D721Med (cell line): ENCODE data around the gene PDE11A.

ENCODE experiments used
- DNase-seq: peaks from one replicate; pipeline ENCODE4 v3.0.0; 2011; ENCODE audit warnings: low spot score; ENCODE audit not compliant: insufficient read length
- FAIRE-seq: peaks from 2 replicates; lab custom pipeline; 2011; peaks lifted over from hg19 to GRCh38; lab: Jason Lieb, UNC
- TF ChIP-seq, protein P1 (sequence below): IDR thresholded peaks from 2 replicates; pipeline ENCODE4 v1.5.1; 2012; ENCODE audit warnings: mild to moderate bottlenecking, control low read depth; ENCODE audit not compliant: insufficient read depth; ENCODE audit errors: missing control alignments

Gene PDE11A

DNA sequence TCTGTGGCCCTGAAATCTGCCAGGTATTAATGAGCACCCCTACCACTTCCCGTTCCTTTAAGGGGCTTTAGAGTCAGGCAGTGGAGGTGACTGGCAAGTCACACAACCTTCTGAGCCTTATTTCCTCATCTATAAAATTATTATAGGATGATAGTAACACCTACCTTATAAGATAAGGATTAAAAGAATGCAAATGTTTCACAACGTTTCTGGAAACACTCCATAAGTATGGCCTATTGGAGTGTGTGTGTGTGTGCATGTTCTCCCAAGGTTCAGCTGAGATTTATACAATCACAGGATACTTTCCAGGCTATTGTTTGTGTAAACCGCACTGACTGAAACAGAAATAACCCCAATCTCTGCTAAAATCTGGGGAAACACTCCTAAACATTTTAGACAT, 176.0 kb downstream of the PDE11A start:
- no peak for DNase-seq
- no peak for FAIRE-seq
- TF ChIP-seq, protein P1, sequence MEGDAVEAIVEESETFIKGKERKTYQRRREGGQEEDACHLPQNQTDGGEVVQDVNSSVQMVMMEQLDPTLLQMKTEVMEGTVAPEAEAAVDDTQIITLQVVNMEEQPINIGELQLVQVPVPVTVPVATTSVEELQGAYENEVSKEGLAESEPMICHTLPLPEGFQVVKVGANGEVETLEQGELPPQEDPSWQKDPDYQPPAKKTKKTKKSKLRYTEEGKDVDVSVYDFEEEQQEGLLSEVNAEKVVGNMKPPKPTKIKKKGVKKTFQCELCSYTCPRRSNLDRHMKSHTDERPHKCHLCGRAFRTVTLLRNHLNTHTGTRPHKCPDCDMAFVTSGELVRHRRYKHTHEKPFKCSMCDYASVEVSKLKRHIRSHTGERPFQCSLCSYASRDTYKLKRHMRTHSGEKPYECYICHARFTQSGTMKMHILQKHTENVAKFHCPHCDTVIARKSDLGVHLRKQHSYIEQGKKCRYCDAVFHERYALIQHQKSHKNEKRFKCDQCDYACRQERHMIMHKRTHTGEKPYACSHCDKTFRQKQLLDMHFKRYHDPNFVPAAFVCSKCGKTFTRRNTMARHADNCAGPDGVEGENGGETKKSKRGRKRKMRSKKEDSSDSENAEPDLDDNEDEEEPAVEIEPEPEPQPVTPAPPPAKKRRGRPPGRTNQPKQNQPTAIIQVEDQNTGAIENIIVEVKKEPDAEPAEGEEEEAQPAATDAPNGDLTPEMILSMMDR: no peak

DNA sequence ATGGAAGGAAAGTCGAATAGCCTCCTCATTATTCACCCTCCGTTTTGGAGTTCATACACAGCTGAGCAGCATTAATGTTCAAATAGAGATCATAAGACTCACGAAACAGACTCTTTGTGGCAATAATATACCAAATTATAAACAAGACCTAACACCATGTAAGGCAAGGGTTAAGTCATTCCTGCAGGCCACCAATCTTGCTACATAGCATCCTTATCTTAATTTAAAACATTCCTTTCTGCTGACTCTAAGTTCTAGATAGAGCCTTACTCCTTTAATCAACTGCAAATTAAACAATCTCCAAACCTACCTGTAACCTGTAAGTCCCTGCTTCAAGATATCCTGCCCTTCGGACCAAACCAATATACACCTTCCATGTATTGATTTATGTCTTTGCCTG, 178.0 kb downstream of the PDE11A start:
- TF ChIP-seq, protein P1: no peak
- DNase-seq (no peak), FAIRE-seq (no peak)

DNA sequence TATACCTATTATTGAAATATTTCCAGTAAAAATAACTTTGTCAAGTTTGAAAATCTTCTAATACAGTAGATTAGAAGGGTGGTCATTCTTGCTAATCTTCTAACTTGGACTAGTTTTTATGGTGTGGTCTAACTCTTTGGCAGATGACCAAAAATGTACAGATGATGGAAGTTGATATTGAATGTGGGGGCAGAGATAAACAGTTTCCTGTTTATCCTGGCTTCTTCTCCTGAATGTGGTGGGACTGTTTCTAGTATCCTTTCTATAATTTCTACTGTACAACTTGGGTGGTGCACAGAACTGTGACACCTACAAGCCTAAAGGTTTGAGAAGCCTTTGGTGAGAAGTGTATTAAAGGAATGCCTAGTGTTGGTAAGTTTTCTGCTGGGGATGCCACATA, 178.7 kb downstream of the PDE11A start:
- TF ChIP-seq, protein P1: no peak
- FAIRE-seq: no peak
- DNase-seq: no peak

DNA sequence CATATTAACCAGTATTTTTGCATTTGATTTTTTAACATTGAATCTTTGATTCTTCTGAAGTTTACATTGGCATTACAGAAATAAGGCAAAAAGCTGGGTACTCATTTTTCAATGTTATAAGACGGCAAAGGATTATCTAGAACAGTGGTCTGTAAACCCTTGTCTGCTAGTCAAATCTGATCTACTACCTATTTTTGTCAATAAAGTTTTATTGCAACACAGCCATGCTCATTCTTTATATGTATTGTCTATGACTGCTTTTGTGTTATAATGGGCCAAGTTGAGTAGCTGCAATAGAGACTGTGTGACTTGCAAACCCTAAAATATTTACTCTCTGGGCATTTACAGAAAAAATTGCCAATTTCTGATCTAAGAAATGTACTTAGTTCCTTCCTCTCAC, 181.0 kb downstream of the PDE11A start:
- FAIRE-seq (no peak), DNase-seq (no peak)
- TF ChIP-seq, protein P1: no peak

DNA sequence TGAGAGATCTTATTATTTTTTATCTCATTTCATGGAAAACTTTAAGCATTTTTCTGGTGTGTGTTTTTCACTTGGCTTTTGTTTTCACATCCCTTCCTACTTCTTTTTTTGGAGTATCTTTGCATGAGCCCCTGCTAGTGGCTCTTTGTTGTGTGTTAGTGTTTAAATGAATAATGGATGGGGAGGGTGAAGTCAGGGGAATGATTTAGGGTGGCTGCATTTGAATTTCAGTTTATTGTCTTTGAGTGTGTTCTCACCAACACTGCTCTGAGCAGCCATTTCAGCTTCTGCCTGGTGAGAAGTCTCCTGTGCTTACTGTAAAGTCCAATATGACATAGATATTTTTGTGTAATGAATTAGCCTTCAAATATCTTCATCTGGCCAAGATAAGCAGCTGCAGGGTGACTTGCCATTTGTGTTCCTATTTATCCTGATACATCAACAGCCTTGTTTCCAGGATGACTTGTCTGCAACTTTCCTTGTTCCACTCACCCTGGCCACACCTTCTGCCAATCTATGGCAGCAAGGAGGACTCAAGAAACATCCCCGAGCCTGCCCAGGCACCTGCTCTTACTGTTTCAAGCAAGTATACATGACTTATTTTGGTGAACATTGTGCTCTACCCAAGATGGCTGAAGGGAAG, 182.6 kb downstream of the PDE11A start:
- DNase-seq: no peak
- TF ChIP-seq, protein P1: no peak
- no peak for FAIRE-seq

DNA sequence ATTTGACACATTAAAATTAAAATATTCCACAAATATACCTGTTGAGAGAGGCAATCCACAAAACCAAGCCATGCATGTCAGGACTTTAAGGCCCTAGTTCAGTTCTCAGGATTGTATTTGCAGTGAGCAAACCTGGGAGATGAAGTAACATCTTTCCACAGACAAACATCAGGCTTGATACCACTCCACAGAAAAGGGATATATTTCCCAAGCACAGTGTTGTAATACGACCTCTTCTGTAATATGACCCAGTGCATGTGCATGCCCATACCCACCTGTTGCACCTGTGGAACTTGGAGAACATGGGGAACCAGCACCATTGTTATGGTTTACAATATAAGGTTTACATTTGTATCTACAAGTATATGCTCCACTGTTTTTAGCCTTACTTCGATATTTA, 184.0 kb downstream of the PDE11A start:
- FAIRE-seq: no peak
- no peak for DNase-seq
- TF ChIP-seq, protein P1: no peak

DNA sequence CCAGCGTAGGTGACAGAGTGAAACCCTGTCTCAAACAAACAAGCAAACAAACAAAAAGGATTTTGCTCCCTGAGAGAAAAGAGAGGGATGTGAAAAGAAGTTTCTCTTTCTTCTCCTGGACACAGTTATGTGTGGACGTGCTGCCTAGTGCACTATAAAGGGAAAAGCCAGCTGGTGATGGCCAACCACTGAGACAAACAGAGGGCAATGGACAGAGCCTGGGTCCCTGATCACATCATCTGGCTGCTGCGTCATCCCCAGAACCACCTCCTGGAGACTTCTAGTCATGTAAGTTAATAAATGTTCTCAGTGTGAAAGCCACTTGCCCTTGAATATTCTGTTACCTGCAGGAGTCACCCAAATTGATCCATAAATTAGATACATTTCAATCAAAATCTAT, 184.9 kb downstream of the PDE11A start:
- TF ChIP-seq, protein P1: no peak
- DNase-seq (no peak), FAIRE-seq (no peak)
